H1 (cell line): ENCODE results near the gene ALDH1B1. TPM values are rescaled to one million over a fixed set of nuclear protein-coding genes. Genes with fewer than 3 reads are reported as not detected.

ENCODE experiments used
- CEBPB ChIP-seq: IDR thresholded peaks from 2 replicates; pipeline ENCODE4 v1.6.1; 2012; ENCODE audit warnings: low read depth, low read length
- GABPA ChIP-seq: IDR thresholded peaks from 2 replicates; pipeline ENCODE4 v1.6.1; 2011; ENCODE audit warnings: mild to moderate bottlenecking, low read length, moderate library complexity, borderline replicate concordance; ENCODE audit not compliant: insufficient read depth
- HDAC2 ChIP-seq, 2 experiments: fragments of 300-600 bp in 1 of 2; sonication (generic) in 1 of 2; IDR thresholded peaks; 2 replicates each; pipeline ENCODE4 v1.6.1; 2011 to 2012; ENCODE audit warnings: low read depth in 2 of 2, low read length in 2 of 2, mild to moderate bottlenecking in 2 of 2, moderate library complexity in 2 of 2, borderline replicate concordance in 1 of 2, inconsistent platforms in 1 of 2
- NANOG ChIP-seq: IDR thresholded peaks from 2 replicates; pipeline ENCODE4 v1.6.1; 2011; ENCODE audit warnings: low read length, low read depth, mild to moderate bottlenecking, inconsistent platforms; ENCODE audit not compliant: insufficient read depth, poor library complexity, severe bottlenecking
- PHF8 ChIP-seq: fragments of 200-600 bp; sonication (generic); conservative IDR thresholded peaks from 2 replicates; pipeline ENCODE4 v1.7.1; 2012; ENCODE audit warnings: low read depth, mild to moderate bottlenecking, inconsistent platforms, low read length, moderate library complexity
- SP1 ChIP-seq: IDR thresholded peaks from 2 replicates; pipeline ENCODE4 v1.6.1; 2011; ENCODE audit warnings: low read depth, low read length
- SUZ12 ChIP-seq: fragments of 200-600 bp; sonication (generic); IDR thresholded peaks from 2 replicates; pipeline ENCODE4 v1.6.1; 2012; ENCODE audit warnings: mild to moderate bottlenecking, inconsistent platforms, low read length, moderate library complexity, mixed read lengths
- TBP ChIP-seq: IDR thresholded peaks from 2 replicates; pipeline ENCODE4 v1.6.1; 2011; ENCODE audit warnings: low read depth, low read length, improper control_type of control experiment
- polyA plus RNA-seq, 7 experiments: library from polyadenylated mRNA; depleted of rRNA in 3 of 7; stranded (reverse) in 5 of 7; unstranded in 2 of 7; fragments of >200 nt in 5 of 7; fragments of 200-250 nt in 2 of 7; gene quantifications; 1 replicate in 5 of 7; 2 replicates in 1 of 7; 4 replicates in 1 of 7; pipeline versions ENCODE4 v1.2.1 to v1.2.3, GENCODE V29; 2011 to 2013; ENCODE audit warnings: missing spikeins in 2 of 7, mixed read lengths in 2 of 7
- total RNA-seq: library from RNA; stranded (reverse); fragmentation: NEBNext Ultra II Directional; extraction: Animal tissue kit (Norgen Biotek cat#: 25700); gene quantifications from 2 replicates; pipeline ENCODE4 v1.2.1, GENCODE V29; 2021
- TF ChIP-seq, protein P1 (sequence below): fragments of 300-600 bp; sonication (generic); IDR thresholded peaks from 2 replicates; pipeline ENCODE4 v1.7.1; 2012; ENCODE audit warnings: low read length, moderate library complexity, mild to moderate bottlenecking, inconsistent platforms; ENCODE audit not compliant: insufficient replicate concordance
- TF ChIP-seq, protein P2 (sequence below): IDR thresholded peaks from 2 replicates; pipeline ENCODE4 v1.6.1; 2012; ENCODE audit warnings: low read length, inconsistent platforms

Gene ALDH1B1
- total and polyA plus RNA-seq, 2 of the 8 experiments (the other 6 are each of a cell fraction or from before 2014, with no cell fraction given), result 41.6 to 78.7 TPM

DNA sequence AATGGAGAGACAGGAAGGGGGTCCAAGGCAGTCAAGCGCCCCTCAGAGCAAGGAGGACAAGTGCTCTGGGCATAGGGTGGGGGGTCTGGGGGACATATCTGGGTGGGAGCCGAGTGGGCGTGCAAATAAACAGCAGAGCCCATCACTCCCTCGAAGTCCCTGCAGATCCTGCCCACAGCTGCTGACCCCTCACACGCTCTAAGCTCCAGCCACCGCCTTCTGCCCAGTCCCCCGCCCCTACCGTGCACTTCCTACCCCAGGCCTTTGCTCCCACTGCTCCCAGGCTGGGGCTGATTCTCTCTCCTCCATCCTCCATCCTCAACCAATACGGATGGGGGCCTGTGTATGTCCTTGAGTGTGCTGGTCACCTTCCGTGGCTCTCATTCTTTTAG is 16.9 kb upstream of the ALDH1B1 start (continued):
- TF ChIP-seq, protein P1, sequence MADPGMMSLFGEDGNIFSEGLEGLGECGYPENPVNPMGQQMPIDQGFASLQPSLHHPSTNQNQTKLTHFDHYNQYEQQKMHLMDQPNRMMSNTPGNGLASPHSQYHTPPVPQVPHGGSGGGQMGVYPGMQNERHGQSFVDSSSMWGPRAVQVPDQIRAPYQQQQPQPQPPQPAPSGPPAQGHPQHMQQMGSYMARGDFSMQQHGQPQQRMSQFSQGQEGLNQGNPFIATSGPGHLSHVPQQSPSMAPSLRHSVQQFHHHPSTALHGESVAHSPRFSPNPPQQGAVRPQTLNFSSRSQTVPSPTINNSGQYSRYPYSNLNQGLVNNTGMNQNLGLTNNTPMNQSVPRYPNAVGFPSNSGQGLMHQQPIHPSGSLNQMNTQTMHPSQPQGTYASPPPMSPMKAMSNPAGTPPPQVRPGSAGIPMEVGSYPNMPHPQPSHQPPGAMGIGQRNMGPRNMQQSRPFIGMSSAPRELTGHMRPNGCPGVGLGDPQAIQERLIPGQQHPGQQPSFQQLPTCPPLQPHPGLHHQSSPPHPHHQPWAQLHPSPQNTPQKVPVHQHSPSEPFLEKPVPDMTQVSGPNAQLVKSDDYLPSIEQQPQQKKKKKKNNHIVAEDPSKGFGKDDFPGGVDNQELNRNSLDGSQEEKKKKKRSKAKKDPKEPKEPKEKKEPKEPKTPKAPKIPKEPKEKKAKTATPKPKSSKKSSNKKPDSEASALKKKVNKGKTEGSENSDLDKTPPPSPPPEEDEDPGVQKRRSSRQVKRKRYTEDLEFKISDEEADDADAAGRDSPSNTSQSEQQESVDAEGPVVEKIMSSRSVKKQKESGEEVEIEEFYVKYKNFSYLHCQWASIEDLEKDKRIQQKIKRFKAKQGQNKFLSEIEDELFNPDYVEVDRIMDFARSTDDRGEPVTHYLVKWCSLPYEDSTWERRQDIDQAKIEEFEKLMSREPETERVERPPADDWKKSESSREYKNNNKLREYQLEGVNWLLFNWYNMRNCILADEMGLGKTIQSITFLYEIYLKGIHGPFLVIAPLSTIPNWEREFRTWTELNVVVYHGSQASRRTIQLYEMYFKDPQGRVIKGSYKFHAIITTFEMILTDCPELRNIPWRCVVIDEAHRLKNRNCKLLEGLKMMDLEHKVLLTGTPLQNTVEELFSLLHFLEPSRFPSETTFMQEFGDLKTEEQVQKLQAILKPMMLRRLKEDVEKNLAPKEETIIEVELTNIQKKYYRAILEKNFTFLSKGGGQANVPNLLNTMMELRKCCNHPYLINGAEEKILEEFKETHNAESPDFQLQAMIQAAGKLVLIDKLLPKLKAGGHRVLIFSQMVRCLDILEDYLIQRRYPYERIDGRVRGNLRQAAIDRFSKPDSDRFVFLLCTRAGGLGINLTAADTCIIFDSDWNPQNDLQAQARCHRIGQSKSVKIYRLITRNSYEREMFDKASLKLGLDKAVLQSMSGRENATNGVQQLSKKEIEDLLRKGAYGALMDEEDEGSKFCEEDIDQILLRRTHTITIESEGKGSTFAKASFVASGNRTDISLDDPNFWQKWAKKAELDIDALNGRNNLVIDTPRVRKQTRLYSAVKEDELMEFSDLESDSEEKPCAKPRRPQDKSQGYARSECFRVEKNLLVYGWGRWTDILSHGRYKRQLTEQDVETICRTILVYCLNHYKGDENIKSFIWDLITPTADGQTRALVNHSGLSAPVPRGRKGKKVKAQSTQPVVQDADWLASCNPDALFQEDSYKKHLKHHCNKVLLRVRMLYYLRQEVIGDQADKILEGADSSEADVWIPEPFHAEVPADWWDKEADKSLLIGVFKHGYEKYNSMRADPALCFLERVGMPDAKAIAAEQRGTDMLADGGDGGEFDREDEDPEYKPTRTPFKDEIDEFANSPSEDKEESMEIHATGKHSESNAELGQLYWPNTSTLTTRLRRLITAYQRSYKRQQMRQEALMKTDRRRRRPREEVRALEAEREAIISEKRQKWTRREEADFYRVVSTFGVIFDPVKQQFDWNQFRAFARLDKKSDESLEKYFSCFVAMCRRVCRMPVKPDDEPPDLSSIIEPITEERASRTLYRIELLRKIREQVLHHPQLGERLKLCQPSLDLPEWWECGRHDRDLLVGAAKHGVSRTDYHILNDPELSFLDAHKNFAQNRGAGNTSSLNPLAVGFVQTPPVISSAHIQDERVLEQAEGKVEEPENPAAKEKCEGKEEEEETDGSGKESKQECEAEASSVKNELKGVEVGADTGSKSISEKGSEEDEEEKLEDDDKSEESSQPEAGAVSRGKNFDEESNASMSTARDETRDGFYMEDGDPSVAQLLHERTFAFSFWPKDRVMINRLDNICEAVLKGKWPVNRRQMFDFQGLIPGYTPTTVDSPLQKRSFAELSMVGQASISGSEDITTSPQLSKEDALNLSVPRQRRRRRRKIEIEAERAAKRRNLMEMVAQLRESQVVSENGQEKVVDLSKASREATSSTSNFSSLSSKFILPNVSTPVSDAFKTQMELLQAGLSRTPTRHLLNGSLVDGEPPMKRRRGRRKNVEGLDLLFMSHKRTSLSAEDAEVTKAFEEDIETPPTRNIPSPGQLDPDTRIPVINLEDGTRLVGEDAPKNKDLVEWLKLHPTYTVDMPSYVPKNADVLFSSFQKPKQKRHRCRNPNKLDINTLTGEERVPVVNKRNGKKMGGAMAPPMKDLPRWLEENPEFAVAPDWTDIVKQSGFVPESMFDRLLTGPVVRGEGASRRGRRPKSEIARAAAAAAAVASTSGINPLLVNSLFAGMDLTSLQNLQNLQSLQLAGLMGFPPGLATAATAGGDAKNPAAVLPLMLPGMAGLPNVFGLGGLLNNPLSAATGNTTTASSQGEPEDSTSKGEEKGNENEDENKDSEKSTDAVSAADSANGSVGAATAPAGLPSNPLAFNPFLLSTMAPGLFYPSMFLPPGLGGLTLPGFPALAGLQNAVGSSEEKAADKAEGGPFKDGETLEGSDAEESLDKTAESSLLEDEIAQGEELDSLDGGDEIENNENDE, result no peak
- no peak for TF ChIP-seq SP1
- no peak for TF ChIP-seq TBP
- no peak for TF ChIP-seq CEBPB
- TF ChIP-seq, protein P2, sequence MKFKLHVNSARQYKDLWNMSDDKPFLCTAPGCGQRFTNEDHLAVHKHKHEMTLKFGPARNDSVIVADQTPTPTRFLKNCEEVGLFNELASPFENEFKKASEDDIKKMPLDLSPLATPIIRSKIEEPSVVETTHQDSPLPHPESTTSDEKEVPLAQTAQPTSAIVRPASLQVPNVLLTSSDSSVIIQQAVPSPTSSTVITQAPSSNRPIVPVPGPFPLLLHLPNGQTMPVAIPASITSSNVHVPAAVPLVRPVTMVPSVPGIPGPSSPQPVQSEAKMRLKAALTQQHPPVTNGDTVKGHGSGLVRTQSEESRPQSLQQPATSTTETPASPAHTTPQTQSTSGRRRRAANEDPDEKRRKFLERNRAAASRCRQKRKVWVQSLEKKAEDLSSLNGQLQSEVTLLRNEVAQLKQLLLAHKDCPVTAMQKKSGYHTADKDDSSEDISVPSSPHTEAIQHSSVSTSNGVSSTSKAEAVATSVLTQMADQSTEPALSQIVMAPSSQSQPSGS, result no peak
- TF ChIP-seq PHF8, result no peak
- TF ChIP-seq HDAC2 (IDR thresholded peaks at IDR 0.05; ENCODE audit: borderline replicate concordance in 1 of 2, low read depth in 2 of 2, low read length in 2 of 2), result no peak
- no peak for TF ChIP-seq SUZ12
- TF ChIP-seq NANOG, result no peak
- no peak for TF ChIP-seq GABPA
